ENCODE data around the gene GPR135. TPM values are rescaled to one million over a fixed set of nuclear protein-coding genes. Genes with fewer than 3 reads are reported as not detected.

The GPR135 gene
- polyA plus RNA-seq, 3 donors: 0.05 to 0.69 TPM; not detected in 1

DNA sequence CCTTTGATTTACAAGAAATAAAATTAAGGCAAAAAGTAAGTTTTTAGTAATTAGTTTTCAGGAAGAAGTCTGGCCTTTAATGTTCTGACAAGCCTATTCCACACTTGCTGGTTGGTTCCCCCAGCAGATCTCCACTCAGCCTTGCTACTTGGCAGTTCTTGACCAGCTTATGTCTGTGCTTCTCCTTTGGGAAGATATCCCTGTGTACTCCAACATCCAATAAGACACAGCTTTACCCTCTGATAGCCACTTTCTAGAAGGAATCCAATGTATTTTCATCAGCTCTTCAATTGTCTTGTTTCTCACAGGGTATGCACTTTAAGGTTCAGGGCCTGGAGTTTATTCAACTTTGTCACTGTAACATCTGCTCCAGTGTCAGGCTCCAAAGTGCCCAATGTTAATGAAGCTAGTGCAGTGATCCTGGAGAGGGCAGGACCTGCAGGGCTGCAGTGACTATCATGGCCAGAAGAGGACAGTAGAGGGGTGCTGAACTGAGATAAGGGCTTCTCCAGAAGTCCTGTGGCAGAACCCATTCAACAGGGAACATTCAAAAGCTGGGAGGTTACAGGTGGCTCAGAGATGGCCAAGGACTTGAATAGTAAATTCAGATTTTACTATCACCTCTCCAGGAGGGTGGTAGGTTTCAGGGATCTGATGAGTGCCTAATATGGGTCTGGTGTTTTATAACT is 42.0 kb upstream of the GPR135 start:
- H3K9me3 ChIP-seq (replicated peaks in 1 of 2; ENCODE audit: control insufficient read depth in 1 of 2, insufficient read depth in 1 of 2, low read length in 2 of 2): no peaks in the 10 kb centered on the region
- H3K27ac ChIP-seq (ENCODE audit: low read depth in 1 of 2, low read length in 2 of 2): no peak overlapping the region
- no peak overlapping the region for H3K9ac ChIP-seq (ENCODE audit: insufficient read depth, low read length, poor library complexity, severe bottlenecking)
- no peak overlapping the region for H3K4me2 ChIP-seq (replicated peaks; ENCODE audit: extremely low read depth, low read length, poor library complexity, severe bottlenecking)
- intact Hi-C loops (cut with micrococcal nuclease): loop anchor here in 1 of 2 donors (5.0 kb wide), 1 partner anchor 70 kb away; the partner anchor contains the start of gene CCDC175
- H3K27me3 Mint-ChIP-seq (ENCODE audit: low read depth in 3 of 3): peaks cover 0 to 2% (median 1%) of the 10 kb centered on the region in 3 donors
- H3K79me2 ChIP-seq (ENCODE audit: insufficient read depth, low read length): no peaks in the 10 kb centered on the region
- H3K4me1 Mint-ChIP-seq: no peaks in the 10 kb centered on the region
- H3K4me3 ChIP-seq (replicated peaks in 1 of 3; ENCODE audit: low read depth in 2 of 3, low read length in 3 of 3): no peak overlapping the region
- H2AFZ ChIP-seq (ENCODE audit: insufficient read depth, low read depth, low read length, poor library complexity, severe bottlenecking): no peak overlapping the region
- H3K27ac Mint-ChIP-seq: peak overlapping the region in 2 of 7 donors; percentile 5 to 66
- no peaks in the 10 kb centered on the region for H3K27me3 ChIP-seq (ENCODE audit: control insufficient read depth in 2 of 2, insufficient read depth in 2 of 2, low read length in 2 of 2)
- no peaks in the 10 kb centered on the region for H3K9me3 Mint-ChIP-seq
- H3K4me1 ChIP-seq (ENCODE audit: control insufficient read depth in 1 of 2, insufficient read depth in 2 of 2, low read length in 2 of 2): no peaks in the 10 kb centered on the region
- peaks cover 17 to 22% of the 10 kb centered on the region in 2 donors for H3K36me3 Mint-ChIP-seq
- TF ChIP-seq, protein P1, sequence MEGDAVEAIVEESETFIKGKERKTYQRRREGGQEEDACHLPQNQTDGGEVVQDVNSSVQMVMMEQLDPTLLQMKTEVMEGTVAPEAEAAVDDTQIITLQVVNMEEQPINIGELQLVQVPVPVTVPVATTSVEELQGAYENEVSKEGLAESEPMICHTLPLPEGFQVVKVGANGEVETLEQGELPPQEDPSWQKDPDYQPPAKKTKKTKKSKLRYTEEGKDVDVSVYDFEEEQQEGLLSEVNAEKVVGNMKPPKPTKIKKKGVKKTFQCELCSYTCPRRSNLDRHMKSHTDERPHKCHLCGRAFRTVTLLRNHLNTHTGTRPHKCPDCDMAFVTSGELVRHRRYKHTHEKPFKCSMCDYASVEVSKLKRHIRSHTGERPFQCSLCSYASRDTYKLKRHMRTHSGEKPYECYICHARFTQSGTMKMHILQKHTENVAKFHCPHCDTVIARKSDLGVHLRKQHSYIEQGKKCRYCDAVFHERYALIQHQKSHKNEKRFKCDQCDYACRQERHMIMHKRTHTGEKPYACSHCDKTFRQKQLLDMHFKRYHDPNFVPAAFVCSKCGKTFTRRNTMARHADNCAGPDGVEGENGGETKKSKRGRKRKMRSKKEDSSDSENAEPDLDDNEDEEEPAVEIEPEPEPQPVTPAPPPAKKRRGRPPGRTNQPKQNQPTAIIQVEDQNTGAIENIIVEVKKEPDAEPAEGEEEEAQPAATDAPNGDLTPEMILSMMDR (IDR thresholded peaks at IDR 0.05): peak; percentile 89
- H4K20me1 ChIP-seq (ENCODE audit: insufficient read depth, low read length): no peaks in the 10 kb centered on the region
- H3K36me3 ChIP-seq (replicated peaks in 1 of 2; ENCODE audit: control insufficient read depth in 1 of 2, insufficient read depth in 2 of 2, low read length in 2 of 2): peaks cover 18 to 33% of the 10 kb centered on the region in 2 donors
- DNase-seq: peak; percentile 25 to 45 (median 30)
- H3K4me3 Mint-ChIP-seq: no peak overlapping the region

DNA sequence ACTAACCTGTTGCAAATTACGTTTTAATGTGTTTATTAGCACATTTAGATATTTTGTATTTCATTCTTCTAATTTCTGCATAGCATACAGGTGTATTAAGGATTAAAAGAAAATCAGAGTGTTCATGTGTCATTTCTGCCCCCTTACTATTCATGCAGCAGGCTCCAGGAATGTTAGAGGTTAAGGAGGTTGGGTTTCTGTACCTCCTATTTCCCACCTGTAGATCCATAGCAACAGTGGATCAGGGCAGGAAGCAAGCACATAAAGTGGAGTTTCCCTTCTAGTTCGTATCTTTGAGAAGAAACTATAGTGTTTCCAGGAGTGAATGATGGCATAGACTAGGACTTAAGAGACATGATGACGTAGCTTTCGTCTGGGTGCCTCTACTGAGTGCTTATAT is 38.1 kb upstream of the GPR135 start:
- Mint-ChIP-seq H3K36me3 (peaks cover 36 to 45% of the 10 kb centered on the region in 2 donors), H3K27ac (no peak overlapping the region), H3K4me1 (no peaks in the 10 kb centered on the region), H3K9me3 (no peaks in the 10 kb centered on the region), H3K4me3 (no peak overlapping the region), H3K27me3 (ENCODE audit: low read depth in 3 of 3) (peaks cover 0 to 2% (median 0%) of the 10 kb centered on the region in 3 donors)
- no CpG with 5 or more reads among the region's 4 CpGs for WGBS (ENCODE audit: insufficient coverage)
- Histone ChIP-seq H2AFZ (ENCODE audit: insufficient read depth, low read depth, low read length, poor library complexity, severe bottlenecking) (no peak overlapping the region), H3K27me3 (ENCODE audit: control insufficient read depth in 2 of 2, insufficient read depth in 2 of 2, low read length in 2 of 2) (no peaks in the 10 kb centered on the region), H3K9me3 (replicated peaks in 1 of 2; ENCODE audit: control insufficient read depth in 1 of 2, insufficient read depth in 1 of 2, low read length in 2 of 2) (no peaks in the 10 kb centered on the region), H3K36me3 (replicated peaks in 1 of 2; ENCODE audit: control insufficient read depth in 1 of 2, insufficient read depth in 2 of 2, low read length in 2 of 2) (peaks cover 48 to 67% of the 10 kb centered on the region in 2 donors), H3K9ac (ENCODE audit: insufficient read depth, low read length, poor library complexity, severe bottlenecking) (no peak overlapping the region), H3K4me2 (replicated peaks; ENCODE audit: extremely low read depth, low read length, poor library complexity, severe bottlenecking) (no peak overlapping the region), H3K27ac (ENCODE audit: low read depth in 1 of 2, low read length in 2 of 2) (no peak overlapping the region), H3K4me3 (replicated peaks in 1 of 3; ENCODE audit: low read depth in 2 of 3, low read length in 3 of 3) (no peak overlapping the region), H4K20me1 (ENCODE audit: insufficient read depth, low read length) (peaks cover 12% of the 10 kb centered on the region), H3K79me2 (ENCODE audit: insufficient read depth, low read length) (no peaks in the 10 kb centered on the region), H3K4me1 (ENCODE audit: control insufficient read depth in 1 of 2, insufficient read depth in 2 of 2, low read length in 2 of 2) (no peaks in the 10 kb centered on the region)
- TF ChIP-seq, protein P1 (IDR thresholded peaks at IDR 0.05): no peak
- DNase-seq: no peak
- intact Hi-C loops (cut with micrococcal nuclease): no loop called here

Data from CD14-positive monocyte (primary cell).